Measurements from ENCODE around the gene ANO6. TPM values are rescaled to one million over a fixed set of nuclear protein-coding genes. Genes with fewer than 3 reads are reported as not detected.

The ANO6 gene
- total and polyA plus RNA-seq, 4 donors: 18.6 to 52.3 (median 29.1) TPM

DNA sequence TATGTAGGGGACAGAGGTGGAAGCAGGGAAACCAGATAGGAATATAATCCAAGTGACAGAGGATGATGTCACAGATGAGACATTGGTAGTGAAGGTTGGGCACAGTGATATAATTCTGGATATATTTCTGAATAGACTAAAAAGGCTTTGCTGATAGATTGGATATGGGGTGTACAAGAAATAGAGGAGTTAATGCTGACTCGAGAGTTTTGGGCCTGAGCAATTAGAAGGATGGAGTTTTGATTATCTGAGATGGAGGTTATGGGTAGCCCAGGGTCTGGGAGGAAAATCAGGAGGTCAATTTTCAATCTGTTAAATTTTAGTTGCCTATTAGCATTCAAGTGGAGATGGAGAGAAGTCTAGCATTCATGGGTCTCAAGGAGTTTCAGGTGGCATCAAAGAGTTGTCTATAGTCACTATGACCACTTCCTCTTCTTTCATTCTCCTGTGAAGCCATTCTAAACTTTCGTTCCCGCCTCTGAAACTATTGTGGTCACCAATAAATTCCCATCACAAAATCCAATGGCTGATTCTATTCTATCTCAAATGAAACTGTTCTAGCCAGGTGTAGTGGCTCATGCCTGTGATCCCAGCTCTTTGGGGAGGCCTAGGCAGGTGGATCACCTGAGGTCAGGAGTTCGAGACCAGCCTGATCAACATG, 10.6 kb upstream of the ANO6 start:
- no peaks in the 10 kb centered on the region for H3K27me3 ChIP-seq (ENCODE audit: control insufficient read depth in 4 of 4, insufficient read depth in 4 of 4, low read length in 3 of 4)
- no peaks in the 10 kb centered on the region for H3K36me3 ChIP-seq (ENCODE audit: control insufficient read depth in 4 of 4, insufficient read depth in 3 of 4, low read depth in 1 of 4, low read length in 3 of 4)
- H3K27ac ChIP-seq (ENCODE audit: low read depth in 1 of 2, low read length in 2 of 2): peak overlapping the region; percentile 54 to 60
- no peak for DNase-seq (ENCODE audit: low spot score)
- 75% methylated on average over 4 of the region's 4 CpGs for WGBS
- H3K9me3 ChIP-seq (ENCODE audit: control insufficient read depth in 4 of 4, low read length in 3 of 4): no peaks in the 10 kb centered on the region
- H3K4me3 ChIP-seq (ENCODE audit: low read depth in 1 of 3, low read length in 3 of 3): no peak overlapping the region
- H3K4me1 ChIP-seq (ENCODE audit: control insufficient read depth in 4 of 4, insufficient read depth in 4 of 4, low read length in 3 of 4): peaks cover 9 to 43% (median 26%) of the 10 kb centered on the region in 4 donors
- TF ChIP-seq NR2F2 (IDR thresholded peaks at IDR 0.05): no peak
- no peak overlapping the region for H3K9ac ChIP-seq (ENCODE audit: low read depth in 1 of 2, low read length in 2 of 2)

- Histone ChIP-seq H3K36me3 (ENCODE audit: control insufficient read depth in 4 of 4, insufficient read depth in 3 of 4, low read depth in 1 of 4, low read length in 3 of 4) (no peaks in the 10 kb centered on the region), H3K4me3 (ENCODE audit: low read depth in 1 of 3, low read length in 3 of 3) (no peak overlapping the region), H3K9me3 (ENCODE audit: control insufficient read depth in 4 of 4, low read length in 3 of 4) (no peaks in the 10 kb centered on the region), H3K27ac (ENCODE audit: low read depth in 1 of 2, low read length in 2 of 2) (no peak overlapping the region), H3K27me3 (ENCODE audit: control insufficient read depth in 4 of 4, insufficient read depth in 4 of 4, low read length in 3 of 4) (no peaks in the 10 kb centered on the region), H3K9ac (ENCODE audit: low read depth in 1 of 2, low read length in 2 of 2) (no peak overlapping the region), H3K4me1 (ENCODE audit: control insufficient read depth in 4 of 4, insufficient read depth in 4 of 4, low read length in 3 of 4) (peaks cover 6 to 24% (median 15%) of the 10 kb centered on the region in 4 donors)
- no peak for DNase-seq (ENCODE audit: low spot score)
- WGBS: 78% methylated on average over 9 of the region's 9 CpGs
- no peak for TF ChIP-seq RAD21 (IDR thresholded peaks at IDR 0.05)
- TF ChIP-seq GABPA (IDR thresholded peaks at IDR 0.05 in 1 of 2, conservative IDR thresholded peaks at IDR 0.05 in 1 of 2): no peak
- TF ChIP-seq NR2F2 (IDR thresholded peaks at IDR 0.05): no peak
- TF ChIP-seq, protein P1, sequence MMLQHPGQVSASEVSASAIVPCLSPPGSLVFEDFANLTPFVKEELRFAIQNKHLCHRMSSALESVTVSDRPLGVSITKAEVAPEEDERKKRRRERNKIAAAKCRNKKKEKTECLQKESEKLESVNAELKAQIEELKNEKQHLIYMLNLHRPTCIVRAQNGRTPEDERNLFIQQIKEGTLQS (IDR thresholded peaks at IDR 0.05): no peak
- TF ChIP-seq FOXA1 (IDR thresholded peaks at IDR 0.05): no peak
- no peak for TF ChIP-seq FOXA2 (IDR thresholded peaks at IDR 0.05)
- no peak for TF ChIP-seq CTCF (IDR thresholded peaks at IDR 0.05; ENCODE audit: low read depth, low read length, missing input control)
- TF ChIP-seq HNF4A (conservative IDR thresholded peaks at IDR 0.05): no peak
- TF ChIP-seq REST (IDR thresholded peaks at IDR 0.05): no peak
- no peak for TF ChIP-seq HNF4G (IDR thresholded peaks at IDR 0.05)
- no peak for TF ChIP-seq YY1 (IDR thresholded peaks at IDR 0.05)
- TF ChIP-seq, protein P2, sequence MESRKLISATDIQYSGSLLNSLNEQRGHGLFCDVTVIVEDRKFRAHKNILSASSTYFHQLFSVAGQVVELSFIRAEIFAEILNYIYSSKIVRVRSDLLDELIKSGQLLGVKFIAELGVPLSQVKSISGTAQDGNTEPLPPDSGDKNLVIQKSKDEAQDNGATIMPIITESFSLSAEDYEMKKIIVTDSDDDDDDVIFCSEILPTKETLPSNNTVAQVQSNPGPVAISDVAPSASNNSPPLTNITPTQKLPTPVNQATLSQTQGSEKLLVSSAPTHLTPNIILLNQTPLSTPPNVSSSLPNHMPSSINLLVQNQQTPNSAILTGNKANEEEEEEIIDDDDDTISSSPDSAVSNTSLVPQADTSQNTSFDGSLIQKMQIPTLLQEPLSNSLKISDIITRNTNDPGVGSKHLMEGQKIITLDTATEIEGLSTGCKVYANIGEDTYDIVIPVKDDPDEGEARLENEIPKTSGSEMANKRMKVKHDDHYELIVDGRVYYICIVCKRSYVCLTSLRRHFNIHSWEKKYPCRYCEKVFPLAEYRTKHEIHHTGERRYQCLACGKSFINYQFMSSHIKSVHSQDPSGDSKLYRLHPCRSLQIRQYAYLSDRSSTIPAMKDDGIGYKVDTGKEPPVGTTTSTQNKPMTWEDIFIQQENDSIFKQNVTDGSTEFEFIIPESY (IDR thresholded peaks at IDR 0.05): no peak
- no peak for TF ChIP-seq TAF1 (conservative IDR thresholded peaks at IDR 0.05)
- TF ChIP-seq JUND (IDR thresholded peaks at IDR 0.05): no peak
- no peak for TF ChIP-seq RXRA (IDR thresholded peaks at IDR 0.05)
- no peak for TF ChIP-seq SP1 (IDR thresholded peaks at IDR 0.05)
- no peak for TF ChIP-seq EGR1 (IDR thresholded peaks at IDR 0.05; ENCODE audit: low read depth in 2 of 2)
Observed at GRCh38 chr12:45208604-45209487, 7.0 kb upstream of the ANO6 start.

Data from liver (tissue), 9 donors.